Skeletal muscle satellite cell (primary cell): Measurements from ENCODE around the gene MTA3.

Experiments used
- H3K27me3 ChIP-seq: 2 replicates; pipeline ENCODE4 v1.7.0; 2013; ENCODE audit warnings: low read length; ENCODE audit not compliant: control insufficient read depth, insufficient read depth
- H3K36me3 ChIP-seq: 2 replicates; pipeline ENCODE4 v1.7.0; 2013; ENCODE audit warnings: mild to moderate bottlenecking, control low read depth, low read length; ENCODE audit not compliant: insufficient read depth
- H3K4me1 ChIP-seq: 2 replicates; pipeline ENCODE4 v1.7.0; 2013; ENCODE audit warnings: low read length; ENCODE audit not compliant: control insufficient read depth, insufficient read depth
- H3K4me2 ChIP-seq: 2 replicates; pipeline ENCODE4 v1.7.0; 2013; ENCODE audit warnings: mild to moderate bottlenecking, low read length
- H3K4me3 ChIP-seq: 2 replicates; pipeline ENCODE4 v1.7.0; 2013; ENCODE audit warnings: low read length
- H3K9ac ChIP-seq: 2 replicates; pipeline ENCODE4 v1.7.0; 2013; ENCODE audit warnings: mild to moderate bottlenecking, low read depth, low read length, moderate library complexity
- H3K9me3 ChIP-seq: replicated peaks from 2 replicates; pipeline ENCODE4 v1.7.0; 2013; ENCODE audit warnings: mild to moderate bottlenecking, control low read depth, low read length

MTA3 gene

GRCh38 chr2:42768706-42769256, 200.3 kb downstream of the MTA3 start:
- no peak overlapping the region for H3K9ac ChIP-seq
- H3K4me3 ChIP-seq = no peak overlapping the region
- no peaks in the 10 kb centered on the region for H3K9me3 ChIP-seq
- peaks cover 7% of the 10 kb centered on the region for H3K4me1 ChIP-seq
- H3K36me3 ChIP-seq = no peaks in the 10 kb centered on the region
- H3K4me2 ChIP-seq = no peak overlapping the region
- H3K27me3 ChIP-seq = no peaks in the 10 kb centered on the region

GRCh38 chr2:42769583-42770287, 201.3 kb downstream of the MTA3 start:
- no peak overlapping the region for H3K4me3 ChIP-seq
- H3K4me1 ChIP-seq = no peaks in the 10 kb centered on the region
- H3K4me2 ChIP-seq = no peak overlapping the region
- no peaks in the 10 kb centered on the region for H3K9me3 ChIP-seq
- H3K36me3 ChIP-seq = no peaks in the 10 kb centered on the region
- no peak overlapping the region for H3K9ac ChIP-seq
- no peaks in the 10 kb centered on the region for H3K27me3 ChIP-seq

GRCh38 chr2:42770288-42771131, 202.1 kb downstream of the MTA3 start:
- Histone ChIP-seq H3K36me3 (no peaks in the 10 kb centered on the region), H3K27me3 (no peaks in the 10 kb centered on the region), H3K9ac (no peak overlapping the region)

GRCh38 chr2:42771546-42772153, 203.2 kb downstream of the MTA3 start:
- H3K4me3 ChIP-seq = no peak overlapping the region
- no peak overlapping the region for H3K4me2 ChIP-seq
- no peaks in the 10 kb centered on the region for H3K9me3 ChIP-seq
- H3K36me3 ChIP-seq = no peaks in the 10 kb centered on the region
- H3K27me3 ChIP-seq = no peaks in the 10 kb centered on the region
- no peaks in the 10 kb centered on the region for H3K4me1 ChIP-seq
- no peak overlapping the region for H3K9ac ChIP-seq

More at GRCh38 chr2:42770288-42771131, 202.1 kb downstream of the MTA3 start:
- H3K4me3 ChIP-seq = no peak overlapping the region
- H3K4me2 ChIP-seq = no peak overlapping the region
- no peaks in the 10 kb centered on the region for H3K4me1 ChIP-seq
- no peaks in the 10 kb centered on the region for H3K9me3 ChIP-seq

- Histone ChIP-seq H3K4me2 (no peak overlapping the region), H3K9ac (no peak overlapping the region), H3K27me3 (no peaks in the 10 kb centered on the region), H3K4me3 (no peak overlapping the region), H3K9me3 (no peaks in the 10 kb centered on the region), H3K4me1 (peaks cover 2% of the 10 kb centered on the region), H3K36me3 (no peaks in the 10 kb centered on the region)
Measured at GRCh38 chr2:42775186-42775585, 206.8 kb downstream of the MTA3 start.

DNA sequence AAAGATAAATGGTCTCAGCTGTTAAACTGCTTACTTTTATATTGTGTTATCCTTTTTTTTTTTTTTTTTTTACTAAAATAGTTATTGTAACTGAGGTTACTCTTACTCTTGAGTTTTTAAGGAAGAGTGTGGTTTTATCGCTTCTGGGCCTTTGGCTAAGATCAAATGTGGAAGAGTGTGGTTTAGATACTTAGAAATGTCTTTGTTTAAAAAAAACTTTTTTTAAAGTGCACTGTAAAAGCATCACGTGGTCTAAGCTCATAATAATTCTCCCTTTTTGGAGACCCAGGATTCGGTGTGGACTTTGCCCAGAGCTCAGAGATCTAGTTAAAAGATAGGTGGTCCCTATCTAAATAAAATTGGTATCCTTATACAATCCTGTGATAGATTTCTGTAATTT, 207.4 kb downstream of the MTA3 start:
- H3K9ac ChIP-seq = no peak overlapping the region
- H3K9me3 ChIP-seq = no peaks in the 10 kb centered on the region
- H3K36me3 ChIP-seq = no peaks in the 10 kb centered on the region
- no peaks in the 10 kb centered on the region for H3K27me3 ChIP-seq
- peaks cover 2% of the 10 kb centered on the region for H3K4me1 ChIP-seq
- H3K4me2 ChIP-seq = no peak overlapping the region
- no peak overlapping the region for H3K4me3 ChIP-seq

DNA sequence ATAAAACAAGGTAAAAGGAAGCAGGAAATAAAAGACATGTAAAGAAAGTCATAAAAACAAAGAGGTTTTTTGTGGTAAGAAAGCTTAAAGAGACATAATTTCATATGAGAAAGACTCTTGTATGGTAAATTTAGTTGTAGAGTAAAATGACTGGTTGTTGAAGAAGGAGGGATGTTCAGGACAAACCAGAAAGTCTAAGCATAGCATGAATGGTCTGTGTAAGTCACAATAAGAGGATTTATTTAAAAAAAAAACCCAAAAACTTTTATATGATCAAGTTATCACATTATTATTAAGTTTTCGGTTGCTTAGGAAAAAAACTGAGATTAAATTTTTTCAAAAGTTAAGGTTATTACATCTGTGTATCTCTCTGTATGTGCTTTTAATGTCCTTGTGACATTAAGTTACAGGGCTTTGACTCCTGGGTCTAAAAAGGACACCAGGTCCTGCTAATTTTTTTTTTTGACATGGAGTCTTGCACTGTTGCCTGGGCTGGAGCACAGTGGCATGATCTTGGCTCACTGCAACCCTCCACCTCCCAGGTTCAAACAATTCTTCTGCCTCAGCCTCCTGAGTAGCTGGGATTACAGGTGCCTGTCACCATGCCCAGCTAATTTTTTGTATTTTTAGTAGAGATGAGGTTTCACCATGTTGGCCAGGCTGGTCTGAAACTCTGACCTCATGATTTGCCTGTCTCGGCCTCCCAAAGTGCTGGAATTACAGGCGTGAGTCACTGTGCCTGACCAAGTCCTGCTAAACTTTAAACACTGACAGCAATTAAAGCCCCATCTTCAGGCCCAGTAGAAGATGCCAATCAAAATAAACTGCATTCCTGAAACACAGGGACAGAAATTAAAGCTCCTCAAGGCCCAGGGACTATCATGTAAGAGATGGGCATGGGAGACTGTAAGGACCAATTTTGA, 209.7 kb downstream of the MTA3 start:
- no peak overlapping the region for H3K4me2 ChIP-seq
- H3K4me1 ChIP-seq = peaks cover 2% of the 10 kb centered on the region
- H3K9ac ChIP-seq = no peak overlapping the region

GRCh38 chr2:42781181-42781580, 212.7 kb downstream of the MTA3 start:
- Histone ChIP-seq H3K4me3 (no peak overlapping the region), H3K9ac (no peak overlapping the region), H3K36me3 (no peaks in the 10 kb centered on the region), H3K4me1 (peaks cover 2% of the 10 kb centered on the region), H3K9me3 (no peaks in the 10 kb centered on the region), H3K4me2 (no peak overlapping the region), H3K27me3 (peaks cover 9% of the 10 kb centered on the region)

More for the DNA sequence above, 209.7 kb downstream of the MTA3 start:
- no peaks in the 10 kb centered on the region for H3K27me3 ChIP-seq
- no peak overlapping the region for H3K4me3 ChIP-seq
- H3K36me3 ChIP-seq = no peaks in the 10 kb centered on the region
- no peaks in the 10 kb centered on the region for H3K9me3 ChIP-seq

GRCh38 chr2:42783511-42783910, 215.1 kb downstream of the MTA3 start:
- H3K27me3 ChIP-seq = peaks cover 18% of the 10 kb centered on the region
- no peaks in the 10 kb centered on the region for H3K36me3 ChIP-seq
- no peak overlapping the region for H3K9ac ChIP-seq
- peaks cover 2% of the 10 kb centered on the region for H3K4me1 ChIP-seq
- no peak overlapping the region for H3K4me3 ChIP-seq
- H3K9me3 ChIP-seq = no peaks in the 10 kb centered on the region
- H3K4me2 ChIP-seq = no peak overlapping the region

GRCh38 chr2:42784204-42784880, 215.9 kb downstream of the MTA3 start:
- no peaks in the 10 kb centered on the region for H3K9me3 ChIP-seq
- H3K4me1 ChIP-seq = no peaks in the 10 kb centered on the region
- H3K36me3 ChIP-seq = no peaks in the 10 kb centered on the region
- no peak overlapping the region for H3K4me3 ChIP-seq
- peaks cover 22% of the 10 kb centered on the region for H3K27me3 ChIP-seq
- H3K4me2 ChIP-seq = no peak overlapping the region
- H3K9ac ChIP-seq = no peak overlapping the region
